Measurements from ENCODE around the gene ELK3.

Gene ELK3

DNA sequence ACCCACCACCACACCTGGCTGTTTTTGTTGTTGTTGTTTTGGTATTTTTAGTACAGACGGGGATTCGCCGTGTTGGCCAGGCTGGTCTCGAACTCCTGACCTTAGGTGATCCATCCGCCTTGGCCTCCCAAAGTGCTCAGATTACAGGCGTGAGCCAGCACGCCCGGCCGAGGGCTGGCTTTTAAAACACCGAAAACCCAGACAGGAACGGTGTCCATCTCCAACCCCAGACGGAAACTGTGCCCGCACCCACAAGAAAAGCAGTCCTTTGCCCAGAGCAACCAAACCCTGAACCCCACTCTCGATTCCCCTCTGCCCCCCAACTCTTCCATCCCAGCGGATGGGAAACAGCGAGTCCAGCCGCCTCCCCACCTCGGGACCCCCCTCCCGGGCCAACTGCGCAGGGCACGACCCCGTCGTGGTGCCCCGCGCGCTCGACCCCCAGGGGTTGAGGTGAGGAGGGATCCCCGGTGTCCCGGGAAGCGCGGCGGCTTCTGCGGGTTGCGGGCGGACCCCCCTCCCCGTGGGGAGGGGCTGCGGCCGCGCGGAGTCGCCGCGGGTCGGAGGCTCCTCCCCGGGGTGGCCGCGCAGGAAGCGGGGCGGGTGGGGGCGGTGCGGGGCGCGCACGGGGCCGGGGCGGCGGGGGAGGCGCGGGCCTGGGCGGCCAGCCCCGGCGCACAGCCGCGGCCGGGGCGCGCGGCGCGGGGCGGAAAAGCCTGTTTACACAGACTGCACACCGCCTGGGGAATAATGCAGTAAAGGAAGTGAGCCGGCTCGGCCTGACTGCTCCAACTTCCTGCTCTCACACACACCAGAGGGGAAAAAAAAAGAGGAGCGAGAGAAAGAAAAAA is at the start of gene ELK3:
ELK3 (plus strand) TSS at position 651 of the 851 bp plus-strand sequence.
- DNase-seq (ENCODE audit: low read depth in 2 of 2): no peak

- no peak for DNase-seq (ENCODE audit: low read depth in 2 of 2)
Observed at GRCh38 chr12:96146747-96147146, 47.4 kb upstream of the ELK3 start.

GRCh38 chr12:96150442-96150841 is 43.7 kb upstream of the ELK3 start:
- no peak for DNase-seq (ENCODE audit: low read depth in 2 of 2)

DNA sequence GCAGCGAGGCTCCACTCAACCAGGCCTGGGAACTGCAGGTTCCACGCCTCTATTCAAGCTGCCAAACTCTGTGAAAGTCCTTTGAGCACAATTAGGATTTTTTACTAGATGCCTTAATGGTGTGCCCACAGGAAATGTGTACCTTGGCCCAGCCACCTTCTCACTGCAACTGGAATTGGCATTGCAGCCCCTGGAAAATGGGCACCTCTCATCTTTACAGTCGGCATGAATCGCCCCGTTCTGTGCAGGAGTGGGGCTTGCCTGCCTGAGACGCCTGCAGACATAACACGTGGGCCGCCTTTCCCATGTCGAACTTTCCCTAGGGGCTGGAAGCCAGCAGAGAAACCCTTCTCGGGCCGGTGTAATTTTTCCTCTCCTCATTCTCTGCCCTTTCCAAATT is 42.0 kb upstream of the ELK3 start:
- no peak for DNase-seq (ENCODE audit: low read depth in 2 of 2)

DNA sequence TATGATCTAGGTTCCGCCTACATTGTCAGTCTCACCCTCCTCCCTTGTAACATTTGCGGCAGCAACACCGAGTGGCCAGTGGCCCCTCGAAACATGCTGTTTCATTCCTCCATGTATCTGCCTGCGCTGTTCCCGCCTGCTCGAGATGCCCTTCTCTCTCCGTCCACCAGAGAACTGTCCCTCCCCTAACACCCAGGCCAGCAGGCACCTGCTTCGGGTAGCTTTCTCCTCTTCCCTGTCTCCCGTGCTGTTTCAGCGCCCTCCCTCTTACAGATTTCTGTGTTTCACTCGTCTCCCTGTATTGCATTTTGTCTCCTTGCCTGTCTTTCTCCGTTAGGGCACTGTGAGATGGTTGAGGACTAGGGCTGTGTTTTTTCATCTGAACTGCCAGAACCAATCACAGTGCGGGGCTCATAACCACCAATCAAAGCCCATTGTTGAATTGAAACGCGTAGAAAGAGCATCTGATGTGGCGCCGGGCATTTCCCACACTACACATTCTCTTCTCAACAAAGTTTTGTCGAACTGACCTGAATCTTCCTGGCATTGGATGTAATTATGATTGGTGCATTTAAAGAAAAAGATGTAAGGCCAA is 40.9 kb upstream of the ELK3 start:
- no peak for DNase-seq (ENCODE audit: low read depth in 2 of 2)

DNA sequence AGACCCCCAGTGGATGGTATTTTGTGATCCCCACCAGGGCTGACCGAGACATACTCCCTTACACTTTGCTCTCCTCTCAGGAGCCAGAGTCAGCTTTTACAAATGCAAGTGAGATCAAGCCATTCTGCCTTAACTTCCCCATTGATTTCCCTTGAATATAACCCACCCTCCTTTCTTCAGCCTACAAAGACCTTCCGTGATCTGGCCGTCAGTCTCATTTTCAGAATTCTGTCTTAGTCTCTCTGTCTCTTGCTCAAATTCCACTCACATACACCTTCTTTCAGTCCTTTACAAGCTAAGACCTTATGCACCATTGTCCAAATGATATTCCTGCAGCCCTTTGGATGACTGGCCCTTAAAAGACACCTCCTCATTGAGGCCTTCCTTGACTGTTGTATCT is 39.0 kb upstream of the ELK3 start:
- DNase-seq (ENCODE audit: low read depth in 2 of 2): no peak

- DNase-seq (ENCODE audit: low read depth in 2 of 2): no peak
Observed at GRCh38 chr12:96155781-96156180, 38.4 kb upstream of the ELK3 start.

- no peak for DNase-seq (ENCODE audit: low read depth in 2 of 2)
Observed at GRCh38 chr12:96156211-96156610, 38.0 kb upstream of the ELK3 start.

DNA sequence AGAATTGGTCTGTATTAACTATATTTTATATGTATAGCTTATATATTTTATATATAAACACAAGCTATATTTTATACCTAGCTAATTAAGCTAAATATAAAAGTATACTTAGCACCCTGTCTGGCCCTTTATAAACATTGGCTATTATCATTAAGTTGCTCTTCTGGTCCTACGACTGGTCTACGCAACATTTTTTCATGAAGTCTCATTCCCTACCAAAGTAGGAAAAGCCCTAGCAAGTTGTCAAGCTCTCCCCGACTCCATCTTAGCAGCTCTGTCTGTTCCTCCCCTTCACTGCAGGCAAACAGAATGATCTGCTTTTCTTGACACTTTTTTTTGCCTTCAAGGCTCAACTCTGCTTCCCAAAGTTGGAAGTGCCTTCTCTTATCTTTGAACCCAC is 36.7 kb upstream of the ELK3 start:
- DNase-seq (ENCODE audit: low read depth in 2 of 2): no peak

GRCh38 chr12:96164951-96165811 is 29.0 kb upstream of the ELK3 start:
- DNase-seq (ENCODE audit: low read depth in 2 of 2): no peak

DNA sequence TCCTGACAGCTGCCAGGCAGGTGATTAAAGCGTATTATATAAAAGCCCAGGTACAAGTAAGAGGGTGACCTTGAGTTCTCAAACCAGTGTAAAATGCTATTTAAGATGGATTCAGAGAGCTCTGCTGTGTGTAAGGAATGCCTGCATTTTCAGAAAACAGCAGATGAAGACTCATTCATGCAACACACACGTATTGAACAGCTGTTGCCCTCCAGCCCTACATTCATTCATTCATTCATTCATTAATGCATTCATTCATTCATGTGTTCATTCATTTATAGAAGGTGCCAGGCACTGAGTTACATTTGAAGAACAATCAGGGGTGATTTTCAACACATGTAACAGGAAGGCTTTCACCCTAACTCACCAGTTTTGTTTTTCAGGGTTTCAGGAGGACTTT is 27.4 kb upstream of the ELK3 start:
- no peak for DNase-seq (ENCODE audit: low read depth in 2 of 2)

GRCh38 chr12:96167492-96167891 is 26.7 kb upstream of the ELK3 start:
- DNase-seq (ENCODE audit: low read depth in 2 of 2): no peak

DNA sequence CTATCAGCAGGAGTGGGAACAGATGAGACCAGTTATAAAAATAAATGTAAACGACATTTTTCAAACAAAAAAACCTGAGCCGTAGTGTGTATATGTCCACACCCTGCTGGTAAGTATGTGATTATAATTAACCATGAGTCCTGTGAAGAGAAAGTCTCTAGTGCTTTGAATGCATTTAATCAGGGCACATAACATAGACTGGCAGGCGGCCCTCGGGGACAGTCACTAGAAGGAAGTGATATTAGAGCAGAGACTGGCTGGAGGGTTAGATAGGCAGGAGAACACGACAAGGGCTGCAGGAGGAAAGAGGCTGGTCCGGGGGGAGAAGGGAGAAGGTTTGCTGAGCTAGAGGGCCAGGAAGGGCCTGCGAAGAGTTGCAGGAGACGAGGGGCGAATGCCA is 23.8 kb upstream of the ELK3 start:
- no peak for DNase-seq (ENCODE audit: low read depth in 2 of 2)

- DNase-seq (ENCODE audit: low read depth in 2 of 2): no peak
Observed at GRCh38 chr12:96170762-96171161, 23.4 kb upstream of the ELK3 start.

DNA sequence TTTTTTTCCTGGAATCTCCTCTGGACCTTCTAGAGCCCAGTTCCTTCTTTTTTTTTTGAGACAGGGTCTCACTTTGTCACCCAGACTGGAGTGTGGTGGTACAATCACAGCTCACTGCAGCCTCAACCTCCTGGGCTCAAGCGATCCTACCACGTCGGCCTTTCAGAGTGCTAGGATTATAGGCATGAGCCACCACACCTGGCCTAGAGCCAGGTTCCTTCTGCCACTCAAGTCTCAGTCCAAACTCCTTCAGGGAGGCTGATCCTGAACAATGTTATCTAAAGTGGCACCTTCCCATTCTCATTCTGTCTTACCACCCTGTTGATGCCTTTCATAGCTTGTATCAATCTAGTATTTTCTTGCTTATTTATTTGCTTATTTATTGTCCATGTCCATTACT is 22.3 kb upstream of the ELK3 start:
- no peak for DNase-seq (ENCODE audit: low read depth in 2 of 2)

DNA sequence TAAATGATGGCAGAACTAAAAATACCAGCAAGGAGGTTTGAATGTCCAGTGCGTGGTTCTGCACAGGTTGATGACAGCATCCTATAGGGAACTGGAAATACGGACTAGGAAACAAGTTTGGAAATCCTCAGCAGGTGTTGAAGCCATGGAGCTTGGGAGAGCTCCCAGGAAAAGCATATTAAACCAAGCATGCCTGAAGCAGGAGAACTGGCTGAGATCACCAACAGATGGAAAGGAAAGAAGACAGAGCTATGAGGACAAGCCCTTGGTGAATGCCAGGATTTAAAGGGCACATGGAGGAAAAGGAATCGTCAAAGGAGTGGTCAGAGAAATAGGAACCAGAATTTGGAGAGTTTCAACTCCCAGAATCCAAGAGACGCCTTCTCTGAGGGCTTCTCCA is 21.2 kb upstream of the ELK3 start:
- no peak for DNase-seq (ENCODE audit: low read depth in 2 of 2)

DNA sequence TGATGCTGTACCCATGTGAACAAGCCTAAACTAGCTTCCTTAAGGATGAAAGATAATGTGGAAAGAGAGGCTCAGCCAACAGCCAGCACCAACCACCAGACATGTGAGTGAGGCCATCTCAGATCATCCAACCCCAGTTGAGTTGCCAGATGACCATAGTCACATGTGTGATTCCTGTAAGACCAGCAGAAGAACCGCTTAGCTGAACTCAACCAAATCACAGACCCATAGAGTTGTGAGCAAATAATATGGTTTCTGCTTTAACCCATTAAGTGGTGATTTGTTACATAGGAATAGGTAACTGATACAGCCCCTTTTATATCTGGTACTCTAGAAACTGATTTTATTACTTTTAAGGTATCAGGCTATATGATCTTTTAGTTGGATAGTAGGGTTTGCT is 17.6 kb upstream of the ELK3 start:
- no peak for DNase-seq (ENCODE audit: low read depth in 2 of 2)

DNA sequence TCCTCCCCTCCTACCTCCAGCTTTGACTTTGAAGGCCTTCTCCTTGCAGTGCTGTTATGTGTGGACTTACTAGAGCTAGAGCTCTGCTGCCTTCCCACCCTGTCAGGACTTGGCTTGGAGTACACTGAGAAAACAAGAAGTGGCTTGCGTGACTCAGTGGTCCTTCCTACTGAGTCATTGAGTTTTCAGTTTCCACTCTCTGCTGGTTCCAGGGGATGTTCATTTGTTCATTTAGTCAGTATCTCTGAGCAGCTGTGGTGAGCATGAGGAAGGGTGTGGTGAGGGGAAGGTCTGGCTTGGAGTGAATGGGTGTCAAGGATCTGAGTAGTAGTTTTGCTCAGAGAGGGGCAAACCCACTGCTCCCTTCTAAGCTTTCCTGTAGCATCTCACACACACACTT is 17.2 kb upstream of the ELK3 start:
- DNase-seq (ENCODE audit: low read depth in 2 of 2): no peak

- DNase-seq (ENCODE audit: low read depth in 2 of 2): no peak
Observed at GRCh38 chr12:96183734-96184370, 10.3 kb upstream of the ELK3 start.

DNA sequence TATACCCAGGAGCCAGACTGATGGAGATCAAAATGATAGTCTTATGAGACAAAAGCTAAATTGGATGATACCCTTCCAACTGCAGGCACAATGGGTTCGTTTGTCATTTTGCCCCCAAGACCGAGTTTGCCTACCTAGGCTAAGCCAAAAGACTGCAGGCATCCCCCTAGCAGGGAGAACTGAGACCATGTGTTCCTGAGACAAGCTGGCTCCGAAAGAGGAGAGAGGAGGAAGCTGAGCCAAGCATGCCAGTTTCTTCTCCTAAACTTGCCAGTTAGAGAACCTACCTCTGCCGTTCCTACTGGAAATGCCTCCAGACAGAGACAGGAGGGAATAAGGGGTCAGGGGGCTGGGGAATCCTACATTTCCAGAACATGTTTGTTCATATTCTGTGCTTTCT is 8.3 kb upstream of the ELK3 start:
- no peak for DNase-seq (ENCODE audit: low read depth in 2 of 2)

DNA sequence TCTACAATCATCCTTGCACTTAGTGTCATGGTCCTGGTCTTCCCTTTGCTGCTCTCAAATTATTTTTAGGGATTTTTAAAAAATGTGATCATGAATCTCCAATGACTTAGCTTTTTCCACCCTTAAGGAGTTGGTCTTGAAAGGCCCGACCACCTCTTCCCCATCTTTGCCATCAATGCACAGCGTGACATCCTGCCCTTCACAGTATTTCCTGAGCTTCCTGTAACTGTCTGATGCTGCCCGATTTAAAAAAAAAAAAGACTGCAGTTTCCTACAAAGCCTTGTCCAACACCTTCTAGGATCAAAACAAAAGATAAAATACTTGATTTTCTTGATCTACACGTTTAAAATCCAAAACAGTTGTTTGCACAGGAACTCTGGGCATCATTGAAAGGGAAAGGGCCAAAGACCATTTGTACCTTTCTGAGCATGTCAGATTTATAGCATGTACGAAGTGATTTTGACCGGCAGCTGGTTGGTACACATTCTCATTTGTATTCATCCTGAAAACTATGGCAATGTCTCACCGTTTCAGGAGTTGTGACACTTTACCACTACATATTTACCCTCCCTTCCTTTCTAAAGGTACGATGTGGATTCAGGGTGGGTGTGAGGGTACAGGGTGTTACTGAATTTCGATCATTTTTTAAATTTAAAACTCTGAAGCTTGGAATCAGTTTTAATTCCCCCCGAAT is 7.4 kb upstream of the ELK3 start:
- no peak for DNase-seq (ENCODE audit: low read depth in 2 of 2)

DNA sequence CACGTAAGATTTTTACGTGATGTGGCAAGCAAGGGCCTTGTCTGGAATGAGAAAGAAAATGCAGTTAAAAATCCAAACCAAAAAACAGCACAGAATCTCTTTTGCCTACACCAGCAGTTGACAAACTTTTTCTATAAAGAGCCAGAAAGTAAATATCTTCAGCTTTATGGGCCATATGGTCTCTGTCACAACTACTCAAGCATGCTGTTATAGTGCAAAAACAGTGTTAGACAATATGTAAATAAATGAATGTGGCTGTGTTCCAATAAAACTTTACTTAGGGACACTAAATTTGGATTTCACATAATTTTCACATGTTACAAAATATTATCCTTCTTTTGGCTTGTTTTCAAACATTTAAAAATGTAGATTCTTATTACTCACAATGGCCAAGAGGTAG is 6.2 kb upstream of the ELK3 start:
- DNase-seq (ENCODE audit: low read depth in 2 of 2): no peak

All from fibroblast of skin of left biceps (primary cell).